ENCODE results near the gene AARS2.

AARS2 gene

DNA sequence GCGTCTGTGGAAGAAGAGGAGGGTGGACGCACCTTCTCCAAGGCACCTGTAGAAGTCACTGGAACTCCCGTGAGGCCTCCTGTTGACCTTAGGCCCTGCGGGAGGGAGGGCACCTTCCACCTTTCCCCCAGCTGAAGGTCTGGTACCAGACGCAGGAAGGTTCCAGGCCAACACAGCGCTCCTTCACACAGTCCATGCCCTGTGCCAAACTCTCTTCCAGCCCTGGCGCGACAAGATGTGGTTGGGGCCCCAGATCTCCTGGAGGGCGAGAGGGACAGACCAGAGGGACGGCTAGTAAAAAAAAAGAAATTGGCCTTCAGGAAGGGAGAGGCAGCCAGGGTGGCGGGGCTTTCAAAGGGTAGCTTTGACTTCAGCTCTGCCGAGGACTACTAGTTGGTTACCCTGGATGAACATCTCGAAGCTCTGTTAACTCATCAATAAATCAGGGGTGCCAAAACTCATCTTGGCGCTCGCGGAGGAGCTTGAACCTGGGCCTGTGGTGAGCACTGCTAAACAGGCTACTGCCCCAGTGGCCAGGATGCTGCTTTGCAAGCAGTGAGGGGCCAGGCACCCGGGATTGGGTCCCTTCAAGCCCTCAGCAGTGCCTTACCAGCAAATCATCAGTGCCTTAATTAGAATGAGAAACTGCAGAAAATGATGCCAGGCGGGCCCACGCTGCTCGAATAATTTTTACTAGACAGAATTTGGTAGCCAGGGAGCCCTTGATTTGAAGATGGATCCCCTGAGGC, 14.9 kb downstream of the AARS2 start:
- no peak for DNase-seq

- peak; percentile 26 for DNase-seq
These were observed 15.8 kb downstream of the AARS2 start for GRCh38 chr6:44297063-44298038.

DNA sequence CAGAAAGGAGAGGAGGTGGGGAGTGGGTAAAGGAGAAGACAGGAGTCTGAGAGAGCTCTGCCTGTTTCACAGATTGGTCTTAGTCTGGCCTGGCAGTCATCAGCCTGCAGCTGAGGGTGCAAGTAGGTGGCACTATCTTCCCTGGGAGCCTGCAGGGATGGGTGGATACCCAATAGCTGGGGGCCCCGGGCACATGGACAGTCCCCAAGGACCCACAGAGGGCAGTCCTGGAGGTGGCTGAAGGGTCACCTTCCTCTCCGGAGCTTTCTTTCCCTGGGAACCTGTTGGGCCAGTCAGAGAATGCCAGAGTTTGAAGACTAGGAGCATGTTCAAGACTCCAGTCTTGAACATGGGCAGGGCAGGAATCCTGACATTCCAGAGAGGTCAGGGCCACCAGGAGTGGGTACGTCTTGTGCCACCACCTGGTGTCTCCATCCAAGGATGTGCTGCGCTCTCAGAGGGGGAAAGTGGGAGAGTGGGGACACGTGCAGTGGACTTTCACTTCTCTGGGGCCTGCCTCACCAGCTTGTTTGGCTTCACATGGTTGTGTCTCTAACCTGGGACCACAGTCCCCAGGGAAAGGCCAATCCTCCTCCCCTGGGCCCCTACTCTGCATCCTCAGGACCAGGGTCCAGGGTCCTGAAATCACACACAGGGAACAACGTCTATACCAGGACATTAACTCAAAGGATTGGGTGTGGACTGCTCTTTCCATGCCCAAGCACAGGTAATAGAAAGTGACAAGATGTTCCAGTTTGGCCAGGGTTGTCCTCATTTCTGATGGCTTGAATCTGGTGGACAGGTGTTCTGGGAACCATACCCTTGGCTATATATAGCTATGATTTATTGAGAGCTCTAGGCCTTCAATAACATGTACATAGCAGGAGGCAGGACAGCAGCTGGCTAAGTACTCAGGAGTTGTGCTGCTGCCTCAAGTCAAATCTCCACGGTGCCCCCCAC, 18.0 kb downstream of the AARS2 start:
- no peak for DNase-seq

- DNase-seq, result no peak
These were observed 20.3 kb downstream of the AARS2 start for GRCh38 chr6:44292661-44293365.

- no peak for DNase-seq
These were observed 21.3 kb downstream of the AARS2 start for GRCh38 chr6:44291841-44292240.

DNA sequence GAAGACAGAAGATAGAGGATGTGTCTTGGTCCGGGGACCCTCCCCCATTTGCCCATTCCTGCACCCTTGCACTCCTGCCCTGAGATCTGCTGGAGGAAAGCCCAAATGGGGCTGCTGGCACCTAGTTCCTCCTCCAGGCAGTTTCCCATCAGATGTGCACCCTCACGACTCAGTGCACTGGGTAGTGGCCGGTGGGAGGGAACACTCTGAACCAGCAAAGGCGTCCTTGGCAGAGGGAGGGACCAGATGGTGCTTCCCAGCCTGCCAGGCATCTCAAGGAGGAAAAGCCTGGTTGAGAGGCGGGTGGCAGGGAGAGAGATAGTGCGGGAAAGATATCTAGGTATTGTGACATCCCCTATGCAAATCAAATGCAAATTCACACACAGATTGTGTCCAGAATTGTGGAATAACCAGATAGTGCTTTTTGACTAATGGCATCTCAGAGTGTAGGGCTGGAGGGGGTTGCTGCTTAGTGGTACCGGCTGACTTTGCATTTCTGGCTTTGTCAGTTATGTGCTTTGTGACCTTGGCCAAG, 23.4 kb downstream of the AARS2 start:
- no peak for DNase-seq

GRCh38 chr6:44286747-44287146, 26.4 kb downstream of the AARS2 start:
- no peak for DNase-seq

DNA sequence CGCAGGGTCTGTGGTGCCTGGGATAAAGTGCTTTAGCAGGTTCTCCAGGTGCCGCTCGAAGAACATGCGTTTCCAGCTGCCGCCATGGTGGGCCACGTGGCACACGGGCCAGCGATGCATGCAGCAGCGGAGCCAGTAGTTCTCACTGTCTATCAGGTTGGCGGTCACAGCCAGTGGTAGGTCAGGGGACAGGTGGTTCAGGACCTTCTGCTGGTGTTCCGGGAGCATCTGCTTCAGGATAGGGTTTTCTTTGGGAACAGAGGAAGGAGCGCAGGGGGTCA, 26.9 kb downstream of the AARS2 start:
- no peak for DNase-seq

DNA sequence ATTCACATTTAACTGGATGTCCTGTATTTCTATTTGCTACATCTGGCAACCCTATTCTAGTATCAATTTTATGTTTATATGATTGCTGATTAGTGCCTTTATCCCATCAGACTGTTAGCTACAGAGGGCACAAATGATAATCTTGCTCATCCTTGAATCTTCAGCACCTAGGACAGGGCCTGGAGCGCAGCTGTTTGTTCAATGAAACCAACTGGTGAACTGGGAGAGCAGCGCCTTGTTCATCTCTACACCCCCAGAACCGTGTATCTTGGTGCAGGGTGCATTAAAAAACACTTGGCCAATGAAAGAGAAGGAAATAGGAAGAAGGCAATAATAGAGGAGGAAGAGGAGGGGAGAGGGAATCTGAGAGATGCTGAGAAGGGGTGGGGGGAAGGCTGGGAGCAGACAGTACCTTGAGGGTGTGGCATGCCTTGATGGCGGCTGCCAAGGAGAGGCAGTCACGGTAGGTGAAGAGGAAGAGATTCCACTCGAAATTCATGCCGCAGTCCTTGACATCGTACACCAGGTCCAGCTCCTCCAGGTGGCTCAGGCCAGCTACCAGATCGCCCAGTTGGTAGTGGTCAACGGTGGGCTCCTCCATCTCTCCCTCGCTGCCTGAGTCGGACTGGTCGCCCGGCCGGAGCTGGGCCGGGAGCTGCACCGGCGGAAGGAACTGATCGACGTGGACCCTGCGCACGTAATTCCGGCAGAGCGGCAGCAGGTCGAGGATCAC, 27.4 kb downstream of the AARS2 start:
- no peak for DNase-seq

GRCh38 chr6:44284867-44285266, 28.3 kb downstream of the AARS2 start:
- no peak for DNase-seq

- no peak for DNase-seq
These were observed 29.0 kb downstream of the AARS2 start for GRCh38 chr6:44284121-44284520.

GRCh38 chr6:44278774-44279697, 34.1 kb downstream of the AARS2 start:
- DNase-seq, result no peak

DNA sequence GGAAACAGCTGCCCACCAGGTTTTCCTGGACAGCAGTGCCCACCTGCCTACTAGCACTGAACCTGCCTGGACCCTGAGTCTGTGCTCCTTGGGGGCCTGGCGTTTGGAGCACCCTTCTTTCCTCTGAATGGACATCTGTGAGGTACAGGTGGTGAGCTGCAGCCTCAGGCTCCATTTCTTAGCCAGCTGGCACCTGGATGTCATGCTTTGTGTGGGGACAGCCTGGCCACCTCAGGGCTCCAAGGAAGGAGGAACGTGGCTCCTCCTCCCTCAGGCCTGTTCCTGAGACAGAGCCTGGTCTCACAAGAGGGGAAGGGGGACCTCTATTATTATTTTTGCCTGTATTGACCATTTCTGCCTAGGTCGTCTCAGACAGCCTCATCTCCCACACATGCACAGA, 34.8 kb downstream of the AARS2 start:
- no peak for DNase-seq

DNA sequence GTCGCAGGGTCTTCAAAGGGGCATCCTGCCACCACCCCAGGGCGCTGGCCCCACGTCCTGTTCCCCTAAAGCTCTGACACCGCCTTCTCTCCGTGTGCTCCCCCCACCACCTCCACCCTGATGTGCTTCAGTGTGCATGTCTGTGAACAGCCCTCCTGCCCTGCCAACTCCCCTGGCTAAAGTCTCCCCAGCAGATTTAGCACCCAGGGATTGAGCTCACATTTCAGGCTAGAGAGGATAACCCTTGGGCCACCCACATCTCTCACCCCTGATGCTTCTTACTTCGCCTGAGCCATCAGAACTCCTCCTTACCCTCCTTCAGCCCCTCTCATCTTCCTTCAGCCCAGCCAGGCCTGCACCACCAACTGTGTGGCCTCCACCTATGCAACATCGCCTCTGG, 35.4 kb downstream of the AARS2 start:
- DNase-seq, result no peak

GRCh38 chr6:44276667-44277640, 36.2 kb downstream of the AARS2 start:
- no peak for DNase-seq

DNA sequence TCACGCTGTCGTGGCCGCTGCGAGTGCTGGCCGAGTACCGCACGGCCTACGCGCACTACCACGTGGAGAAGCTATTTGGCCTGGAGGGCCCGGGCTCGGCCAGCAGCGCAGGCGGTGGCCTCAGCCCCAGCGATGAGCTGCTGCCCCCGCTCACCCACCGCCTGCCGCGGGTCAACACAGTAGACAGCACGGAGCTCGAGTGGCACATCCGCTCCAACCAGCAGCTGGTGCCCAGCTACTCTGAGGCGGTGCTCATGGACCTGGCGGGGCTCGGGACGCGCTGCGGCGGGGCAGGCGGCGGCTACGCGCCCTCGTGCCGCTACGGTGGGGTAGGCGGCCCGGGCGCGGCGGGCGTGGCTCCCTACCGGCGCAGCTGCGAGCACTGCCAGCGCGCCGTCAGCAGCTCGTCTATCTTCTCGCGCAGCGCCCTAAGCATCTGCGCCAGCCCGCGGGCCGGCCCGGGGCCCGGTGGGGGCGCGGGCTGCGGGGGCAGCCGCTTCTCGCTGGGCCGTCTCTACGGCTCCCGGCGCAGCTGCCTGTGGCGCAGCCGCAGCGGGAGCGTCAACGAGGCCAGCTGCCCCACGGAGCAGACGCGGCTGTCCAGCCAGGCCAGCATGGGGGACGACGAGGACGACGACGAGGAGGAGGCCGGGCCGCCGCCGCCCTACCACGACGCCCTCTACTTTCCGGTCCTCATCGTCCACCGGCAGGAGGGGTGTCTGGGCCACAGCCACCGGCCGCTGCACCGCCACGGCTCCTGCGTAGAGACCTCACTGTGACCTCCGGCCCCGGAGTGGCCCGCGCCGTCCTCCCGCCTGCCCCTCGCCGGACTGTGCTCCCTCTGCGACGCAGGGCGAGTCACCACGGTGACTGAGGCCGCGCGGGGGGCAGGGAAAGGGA, 37.1 kb downstream of the AARS2 start:
- no peak for DNase-seq

GRCh38 chr6:44275271-44275748, 37.8 kb downstream of the AARS2 start:
- DNase-seq, result no peak

DNA sequence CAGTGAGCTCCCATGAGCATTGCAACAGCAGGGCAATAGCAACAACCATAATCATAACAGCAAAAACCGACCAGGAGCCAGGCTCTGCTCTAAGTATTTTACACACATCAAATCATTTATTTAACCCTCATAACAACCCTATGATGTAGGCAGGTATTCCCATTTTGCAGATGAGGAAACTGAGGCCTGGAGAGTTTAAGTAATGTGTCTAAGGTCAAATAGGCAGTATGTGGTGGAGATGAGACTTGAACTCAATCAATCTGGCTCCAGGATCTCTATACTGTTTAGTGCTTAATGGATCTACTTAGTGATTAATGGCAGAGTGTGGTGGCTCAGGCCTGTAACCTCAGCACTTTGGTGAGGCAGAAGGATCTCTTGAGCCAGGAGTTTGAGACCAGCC, 39.5 kb downstream of the AARS2 start:
- DNase-seq, result no peak

Data from CD4-positive, alpha-beta T cell treated with Interleukin-12 subunit alpha and Interleukin-12 subunit beta, for 1 hour (primary cell).